Fibroblast of pulmonary artery (primary cell): ENCODE results near the gene CCSER1.

Experiments
- DNase-seq: peaks from one replicate; pipeline ENCODE4 v3.0.0-alpha.2; 2010; ENCODE audit warnings: low read depth
- H3K4me3 ChIP-seq: replicated peaks from 2 replicates; pipeline ENCODE4 v1.5.1; 2011; ENCODE audit warnings: low read depth, mild to moderate bottlenecking, control low read depth, low read length, moderate library complexity
- CTCF ChIP-seq: IDR thresholded peaks from 2 replicates; pipeline ENCODE4 v1.5.1; 2011; ENCODE audit warnings: mild to moderate bottlenecking, control low read depth, low read length, inconsistent platforms; ENCODE audit errors: missing control alignments

Gene CCSER1

DNA sequence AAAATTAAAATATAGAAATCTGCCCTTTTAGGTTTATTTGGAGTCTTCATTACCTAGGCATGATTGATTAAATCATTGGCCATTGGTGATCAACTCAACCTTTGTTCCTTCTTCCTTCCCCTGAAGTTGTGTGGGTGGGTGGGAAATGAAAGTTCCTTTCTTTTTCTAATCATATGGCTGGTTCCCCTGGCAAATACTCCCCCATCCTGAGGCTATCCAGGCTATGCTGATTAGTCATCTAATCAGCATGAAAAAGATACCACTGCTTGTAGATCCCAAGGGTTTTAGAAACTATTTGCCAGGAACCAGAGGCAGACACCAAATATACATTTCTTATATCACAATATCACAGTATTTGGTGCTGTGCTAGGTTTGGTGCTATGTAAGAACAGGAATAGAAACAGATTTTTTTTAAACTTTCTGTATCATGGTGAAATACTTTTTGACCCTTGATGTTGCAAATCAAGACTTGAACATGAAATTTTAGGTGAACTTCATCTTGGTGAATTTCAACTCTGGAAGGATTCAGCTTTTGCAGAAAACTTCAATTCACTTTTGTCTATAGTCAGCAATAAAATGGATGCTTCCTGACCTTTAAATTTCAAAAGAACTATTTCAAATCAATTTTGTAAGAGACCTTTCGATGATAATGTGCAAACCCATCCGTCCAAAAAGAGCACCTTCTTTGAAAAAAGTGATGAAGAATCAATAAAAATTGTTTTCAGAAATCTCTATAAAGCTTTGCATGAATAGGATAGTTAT lies 71.1 kb downstream of the CCSER1 start:
- no peak overlapping the region for H3K4me3 ChIP-seq
- no peak for DNase-seq
- no peak for TF ChIP-seq CTCF

DNA sequence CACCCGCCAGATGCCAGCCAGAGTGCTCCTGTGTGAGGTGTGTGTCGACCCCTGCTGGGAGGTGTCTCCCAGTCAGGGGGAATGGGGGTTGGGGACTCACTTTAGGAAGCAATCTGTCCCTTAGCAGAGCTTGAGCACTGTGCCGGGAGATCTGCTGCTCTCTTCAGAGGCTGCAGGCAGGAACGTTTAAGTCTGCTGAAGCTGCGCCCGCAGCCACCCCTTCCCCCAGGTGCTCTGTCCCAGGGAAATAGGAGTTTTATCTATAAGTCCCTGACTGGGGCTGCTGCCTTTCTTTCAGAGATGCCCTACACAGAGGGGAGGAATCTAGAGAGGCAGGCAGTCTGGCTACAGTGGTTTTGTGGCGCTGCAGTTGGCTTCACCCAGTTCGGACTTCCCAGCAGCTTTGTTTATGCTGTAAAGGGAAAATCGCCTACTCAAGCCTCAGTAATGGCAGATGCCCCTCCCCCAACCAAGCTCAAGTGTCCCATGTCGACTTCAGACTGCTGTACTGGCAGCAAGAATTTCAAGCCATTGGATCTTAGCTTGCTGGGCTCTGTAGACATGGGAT lies 80.8 kb downstream of the CCSER1 start:
- DNase-seq = no peak
- no peak for TF ChIP-seq CTCF
- no peak overlapping the region for H3K4me3 ChIP-seq

DNA sequence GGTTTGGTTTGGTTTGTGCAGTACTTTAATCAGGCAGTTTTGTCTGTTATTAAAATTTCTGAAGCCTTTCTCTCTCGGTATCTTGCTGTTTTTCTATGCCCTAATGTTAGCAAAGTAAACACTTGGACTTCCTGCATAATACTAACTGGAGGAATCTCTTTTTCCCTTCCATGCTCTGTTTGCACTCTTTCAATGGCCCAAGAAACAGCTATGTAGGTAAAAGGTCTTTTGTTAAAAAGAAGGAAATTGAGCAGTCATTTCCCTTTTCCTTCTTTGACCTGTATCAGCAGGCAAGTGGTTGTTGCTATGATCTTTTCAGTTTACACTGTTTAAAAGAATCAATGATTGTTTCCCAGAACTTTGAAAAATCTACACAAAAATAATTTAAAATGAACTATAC lies 82.7 kb downstream of the CCSER1 start:
- no peak for DNase-seq
- TF ChIP-seq CTCF = no peak
- H3K4me3 ChIP-seq = no peak overlapping the region

DNA sequence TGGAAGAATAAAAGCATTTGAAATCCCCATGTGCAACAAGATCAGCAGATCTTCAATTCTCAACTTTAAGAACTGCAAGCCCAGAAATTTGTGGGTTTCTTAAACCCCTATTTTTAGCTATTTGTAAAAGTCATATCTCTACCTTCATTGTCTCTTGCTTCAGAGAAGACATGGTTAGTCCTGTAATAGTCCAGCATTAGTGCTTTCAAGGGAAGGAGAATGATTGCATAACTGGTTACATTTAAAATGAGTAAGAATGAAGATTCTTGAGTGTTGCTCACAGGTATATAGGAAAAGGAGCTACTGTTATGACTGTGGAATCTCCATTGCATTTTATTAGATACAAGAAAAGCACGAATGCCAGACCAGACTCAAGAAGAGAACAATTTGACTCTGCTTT lies 84.0 kb downstream of the CCSER1 start:
- no peak for TF ChIP-seq CTCF
- DNase-seq = no peak
- H3K4me3 ChIP-seq = no peak overlapping the region

DNA sequence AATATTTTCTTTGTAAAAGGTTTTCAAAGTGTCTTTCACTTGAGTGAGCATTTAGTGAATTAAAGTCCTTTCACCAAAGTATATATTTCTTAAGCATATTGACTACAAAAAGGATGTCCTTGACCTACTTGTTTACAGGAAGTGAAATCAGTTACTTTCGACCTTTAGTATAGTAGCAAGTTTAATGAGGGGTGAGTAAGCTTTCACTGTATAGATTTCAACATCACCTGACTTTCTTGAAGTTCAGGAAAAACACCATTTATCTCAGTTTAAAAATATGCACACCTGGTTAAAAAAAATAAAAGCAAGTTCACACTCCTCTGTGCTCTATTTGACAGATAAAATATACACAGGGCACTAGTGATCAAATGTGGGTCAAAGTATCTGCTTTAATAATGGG lies 88.1 kb downstream of the CCSER1 start:
- no peak for TF ChIP-seq CTCF
- no peak for DNase-seq
- H3K4me3 ChIP-seq = no peak overlapping the region

DNA sequence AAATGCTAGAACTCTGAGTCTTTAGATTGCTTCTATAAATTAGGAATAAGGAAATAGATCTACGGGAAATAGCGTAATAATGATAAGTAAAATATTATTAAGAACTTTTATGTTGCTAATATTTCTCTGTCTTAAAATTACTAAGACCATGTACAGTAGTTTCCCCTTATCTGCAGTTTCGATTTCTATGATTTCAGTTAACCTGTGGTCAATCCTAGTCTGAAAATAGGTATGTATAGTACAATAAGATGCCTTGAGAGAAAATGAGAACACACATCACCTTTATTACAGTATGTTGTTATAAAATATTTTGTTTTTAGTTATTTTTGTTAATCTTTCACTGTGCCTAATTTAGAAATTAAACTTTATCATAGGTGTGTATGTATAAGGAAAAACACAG lies 92.6 kb downstream of the CCSER1 start:
- no peak overlapping the region for H3K4me3 ChIP-seq
- no peak for TF ChIP-seq CTCF
- no peak for DNase-seq

DNA sequence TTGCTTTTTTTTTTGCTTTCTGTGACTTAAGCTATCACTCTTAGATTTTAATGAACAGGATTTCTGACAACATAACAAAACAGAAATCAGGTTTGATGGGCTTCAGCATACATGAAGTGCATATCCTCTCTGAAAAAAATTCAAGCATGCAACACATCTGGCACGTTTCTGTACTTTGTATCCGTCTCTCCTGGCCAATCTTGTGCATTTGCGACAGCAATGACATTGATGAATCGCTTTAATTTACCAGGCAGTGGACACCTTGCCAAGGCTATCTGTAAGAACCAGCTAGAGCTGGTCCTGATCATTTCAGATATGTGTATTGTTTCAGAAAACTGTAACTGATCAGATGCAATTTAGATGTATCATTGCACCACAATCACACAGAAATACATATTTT lies 93.3 kb downstream of the CCSER1 start:
- DNase-seq = no peak

More for the DNA sequence above, 93.3 kb downstream of the CCSER1 start:
- no peak for TF ChIP-seq CTCF
- no peak overlapping the region for H3K4me3 ChIP-seq
